Activated CD4-positive, alpha-beta T cell treated with anti-CD3 and anti-CD28 coated beads, Interleukin-2, amount 10 ng/mL, durations not matched to agents 24 days and 14 days (primary cell): Measurements from ENCODE around the gene FBXO17. TPM values are rescaled to one million over a fixed set of nuclear protein-coding genes. Genes with fewer than 3 reads are reported as not detected.
"Not testable (repeated sequence)": the region's sequence is repeated elsewhere in the genome, so short reads cannot be mapped to it uniquely, and the experiment has no call there.

Source experiments
- DNase-seq: peaks from one replicate; pipeline ENCODE4 v3.0.0; 2022
- H3K27ac Mint-ChIP-seq: one replicate; pipeline ENCODE4 v1.8.0; 2022; ENCODE audit warnings: mild to moderate bottlenecking, mixed read lengths
- H3K27me3 Mint-ChIP-seq: one replicate; pipeline ENCODE4 v1.8.0; 2022; ENCODE audit warnings: mixed read lengths
- H3K36me3 Mint-ChIP-seq: one replicate; pipeline ENCODE4 v1.8.0; 2022; ENCODE audit warnings: low read depth, mild to moderate bottlenecking, mixed read lengths
- H3K4me1 Mint-ChIP-seq: one replicate; pipeline ENCODE4 v1.8.0; 2021; ENCODE audit warnings: mixed read lengths
- H3K4me3 Mint-ChIP-seq: one replicate; pipeline ENCODE4 v1.8.0; 2022; ENCODE audit warnings: mild to moderate bottlenecking, moderate library complexity, mixed read lengths
- H3K9me3 Mint-ChIP-seq: one replicate; pipeline ENCODE4 v1.8.0; 2021; ENCODE audit warnings: mixed read lengths
- intact Hi-C: fragments of 100-400 bp; cut with micrococcal nuclease; formaldehyde crosslinking; loops from one replicate; pipeline ENCODE4 v1.15.1; 2023
- total RNA-seq: library from RNA; stranded (reverse); gene quantifications from 2 replicates; pipeline ENCODE4 v1.2.3, GENCODE V29; 2022

FBXO17 gene
- total RNA-seq, 1 donor from 2014 or later = not detected

DNA sequence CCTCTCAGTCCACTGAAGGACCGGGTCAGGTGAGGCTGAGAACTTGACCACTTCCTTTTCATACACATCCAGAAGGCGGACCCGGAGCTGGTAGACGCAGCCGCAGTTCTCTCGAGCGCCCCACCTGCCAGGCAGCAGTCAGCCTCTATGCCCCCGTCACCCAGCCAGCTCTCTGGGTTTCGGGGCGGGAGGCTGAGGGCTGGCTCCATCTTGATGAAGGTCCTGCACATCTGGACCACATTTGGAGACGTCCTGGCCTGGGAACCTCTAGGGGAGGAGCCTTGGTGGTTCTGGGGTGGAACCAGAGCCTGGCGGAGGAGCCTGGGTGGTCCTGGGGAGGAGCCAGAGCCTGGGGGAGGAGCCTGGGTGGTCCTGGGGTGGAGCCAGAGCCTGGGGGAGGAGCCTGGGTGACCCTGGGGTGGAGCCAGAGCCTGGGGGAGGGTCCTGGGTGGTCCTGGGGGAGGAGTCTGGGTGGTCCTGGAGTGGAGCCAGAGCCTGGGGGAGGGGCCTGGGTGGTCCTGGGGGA lies 30.5 kb downstream of the FBXO17 start:
- no peak for DNase-seq
- no peak overlapping the region for H3K27ac Mint-ChIP-seq

DNA sequence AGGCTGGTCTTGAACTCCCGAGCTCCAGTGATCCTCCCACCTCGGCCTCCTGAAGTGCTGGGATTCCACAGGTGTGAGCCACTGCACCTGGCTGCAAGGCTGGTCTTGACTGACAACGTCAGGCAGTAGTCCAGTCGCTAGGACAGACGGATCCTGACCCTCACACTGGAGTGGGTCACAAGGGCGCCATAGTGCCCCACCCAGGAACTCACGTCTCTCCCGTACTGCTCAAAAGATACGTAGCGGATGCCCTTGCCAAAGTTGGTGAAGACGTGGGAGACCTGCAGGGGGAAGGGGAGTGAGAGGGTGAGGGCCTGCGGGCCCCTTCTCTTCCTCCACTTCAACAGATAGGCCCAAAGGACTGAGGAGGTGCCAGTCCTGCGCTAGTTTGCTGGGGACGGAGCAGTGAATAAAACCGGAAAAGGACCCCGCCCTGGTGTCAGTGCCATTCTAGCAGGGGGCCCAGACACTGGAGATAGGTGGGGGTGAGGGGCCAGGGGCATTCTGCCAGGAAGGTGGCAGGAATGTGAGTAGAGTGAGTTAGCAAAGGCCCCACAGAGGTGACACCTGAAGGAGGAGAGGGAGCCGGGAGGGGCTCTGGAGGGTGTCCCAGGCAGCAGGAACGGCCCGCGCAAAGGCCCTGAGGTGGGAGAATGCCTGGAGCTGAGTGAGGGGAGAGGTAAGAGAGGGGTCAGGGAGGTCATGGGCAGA lies 32.9 kb downstream of the FBXO17 start:
- no peak overlapping the region for H3K27ac Mint-ChIP-seq

More for the DNA sequence above, 30.5 kb downstream of the FBXO17 start:
- intact Hi-C loops = no loop called here
- no peak overlapping the region for H3K4me3 Mint-ChIP-seq
- H3K36me3 Mint-ChIP-seq = no peaks in the 10 kb centered on the region
- peaks cover 10% of the 10 kb centered on the region for H3K4me1 Mint-ChIP-seq
- peaks cover 17% of the 10 kb centered on the region for H3K27me3 Mint-ChIP-seq
- no peaks in the 10 kb centered on the region for H3K9me3 Mint-ChIP-seq

DNA sequence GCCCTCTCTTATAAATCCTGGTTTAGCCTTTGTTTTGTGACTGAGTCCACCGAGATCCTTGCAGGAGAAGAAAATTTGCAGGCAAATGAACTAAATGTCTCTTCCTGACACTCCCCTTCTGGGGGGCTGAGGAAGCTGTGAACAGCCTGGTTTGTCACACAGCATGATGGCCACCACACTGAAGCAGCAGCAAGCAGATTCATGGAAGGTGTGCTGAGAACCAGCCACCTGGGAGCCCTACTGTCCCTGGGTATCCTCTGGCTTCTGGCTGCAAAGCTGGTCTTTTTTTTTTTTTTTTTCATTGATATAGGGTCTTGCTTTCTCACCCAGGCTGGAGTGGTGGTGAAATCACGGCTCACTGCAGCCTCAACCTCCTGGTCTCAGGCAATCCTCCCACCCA lies 33.6 kb downstream of the FBXO17 start:
- no peak overlapping the region for H3K4me3 Mint-ChIP-seq
- no peaks in the 10 kb centered on the region for H3K9me3 Mint-ChIP-seq
- H3K27me3 Mint-ChIP-seq = peaks cover 15% of the 10 kb centered on the region
- intact Hi-C loops = no loop called here
- peaks cover 9% of the 10 kb centered on the region for H3K4me1 Mint-ChIP-seq
- no peak for DNase-seq
- H3K27ac Mint-ChIP-seq = no peak overlapping the region
- no peaks in the 10 kb centered on the region for H3K36me3 Mint-ChIP-seq

More for the DNA sequence above, 32.9 kb downstream of the FBXO17 start:
- DNase-seq = no peak
- Mint-ChIP-seq H3K9me3 (no peaks in the 10 kb centered on the region), H3K4me3 (no peak overlapping the region), H3K4me1 (peaks cover 9% of the 10 kb centered on the region), H3K36me3 (no peaks in the 10 kb centered on the region), H3K27me3 (peaks cover 15% of the 10 kb centered on the region)
- intact Hi-C loops = no loop called here

DNA sequence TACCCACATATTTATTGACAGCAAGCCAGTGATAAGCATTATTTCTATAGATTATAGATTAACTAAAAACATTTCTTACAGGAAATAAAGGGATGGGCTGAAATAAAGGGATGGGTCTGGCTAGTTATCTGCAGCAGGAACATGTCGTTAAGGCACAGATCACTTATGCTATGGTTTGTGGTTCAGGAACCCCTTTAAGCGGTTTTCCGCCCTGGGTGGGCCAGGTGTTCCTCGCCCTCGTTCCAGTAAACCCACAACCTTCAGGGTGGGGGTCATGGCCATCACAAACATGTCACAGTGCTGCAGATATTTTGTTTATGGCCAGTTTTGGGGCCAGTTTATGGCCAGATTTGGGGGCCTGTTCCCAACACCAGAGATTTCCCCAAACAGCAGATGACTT lies 34.1 kb downstream of the FBXO17 start:
- DNase-seq, H3K36me3 Mint-ChIP-seq, intact Hi-C loops, H3K4me3 Mint-ChIP-seq, H3K27ac Mint-ChIP-seq, H3K9me3 Mint-ChIP-seq, H3K4me1 Mint-ChIP-seq: not testable (repeated sequence)
- peaks cover 15% of the 10 kb centered on the region for H3K27me3 Mint-ChIP-seq

DNA sequence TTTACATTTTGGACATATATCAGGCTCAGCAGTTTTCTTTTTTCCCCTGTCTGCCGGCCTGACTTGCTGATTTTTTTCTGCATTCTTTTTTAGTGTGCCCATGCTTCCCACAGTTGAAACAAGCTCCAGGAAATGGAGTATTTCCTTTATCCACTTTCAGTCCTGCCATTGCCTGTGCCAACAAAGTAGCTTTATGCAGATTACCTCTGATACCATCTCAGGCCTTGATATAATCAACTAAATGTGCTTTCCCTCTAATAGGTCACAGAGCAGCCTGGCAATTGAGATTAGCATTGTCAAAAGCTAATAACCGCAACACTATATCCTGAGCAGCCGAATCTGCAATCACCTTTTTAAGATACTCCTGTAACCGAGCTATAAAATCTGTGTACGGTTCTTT lies 35.6 kb downstream of the FBXO17 start:
- Mint-ChIP-seq H3K27ac (no peak overlapping the region), H3K9me3 (peaks cover 3% of the 10 kb centered on the region), H3K27me3 (peaks cover 15% of the 10 kb centered on the region), H3K4me1 (peaks cover 9% of the 10 kb centered on the region), H3K4me3 (no peak overlapping the region), H3K36me3 (peaks cover 12% of the 10 kb centered on the region)
- intact Hi-C loops = no loop called here
- DNase-seq = no peak

DNA sequence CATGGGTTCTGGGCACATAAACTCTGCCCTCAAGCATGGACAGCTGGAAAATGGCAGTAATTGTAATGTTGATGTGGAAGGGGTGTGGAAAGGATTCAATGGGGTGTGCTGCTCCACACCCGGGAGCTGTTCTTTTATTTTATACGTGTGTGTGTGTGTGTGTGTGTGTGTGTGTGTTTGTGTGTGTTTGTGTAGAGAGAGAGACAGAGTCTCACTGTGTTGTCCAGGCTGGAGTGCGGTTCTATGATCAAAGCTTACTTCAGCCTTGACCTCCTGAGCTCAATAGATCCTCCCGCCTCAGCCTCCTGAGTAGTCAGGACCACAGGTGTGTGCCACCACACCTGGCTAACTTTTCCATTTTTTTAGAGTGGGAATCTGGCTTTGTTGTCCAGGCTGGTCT lies 42.0 kb downstream of the FBXO17 start:
- peaks cover 2% of the 10 kb centered on the region for H3K27me3 Mint-ChIP-seq
- no peak for DNase-seq
- peaks cover 43% of the 10 kb centered on the region for H3K36me3 Mint-ChIP-seq
- peaks cover 20% of the 10 kb centered on the region for H3K4me1 Mint-ChIP-seq
- intact Hi-C loops = loop anchor here (5.0 kb wide), 1 partner anchor 296 kb away; no protein-coding TSS in a partner anchor
- H3K4me3 Mint-ChIP-seq = no peak overlapping the region
- H3K9me3 Mint-ChIP-seq = peaks cover 3% of the 10 kb centered on the region
- no peak overlapping the region for H3K27ac Mint-ChIP-seq

DNA sequence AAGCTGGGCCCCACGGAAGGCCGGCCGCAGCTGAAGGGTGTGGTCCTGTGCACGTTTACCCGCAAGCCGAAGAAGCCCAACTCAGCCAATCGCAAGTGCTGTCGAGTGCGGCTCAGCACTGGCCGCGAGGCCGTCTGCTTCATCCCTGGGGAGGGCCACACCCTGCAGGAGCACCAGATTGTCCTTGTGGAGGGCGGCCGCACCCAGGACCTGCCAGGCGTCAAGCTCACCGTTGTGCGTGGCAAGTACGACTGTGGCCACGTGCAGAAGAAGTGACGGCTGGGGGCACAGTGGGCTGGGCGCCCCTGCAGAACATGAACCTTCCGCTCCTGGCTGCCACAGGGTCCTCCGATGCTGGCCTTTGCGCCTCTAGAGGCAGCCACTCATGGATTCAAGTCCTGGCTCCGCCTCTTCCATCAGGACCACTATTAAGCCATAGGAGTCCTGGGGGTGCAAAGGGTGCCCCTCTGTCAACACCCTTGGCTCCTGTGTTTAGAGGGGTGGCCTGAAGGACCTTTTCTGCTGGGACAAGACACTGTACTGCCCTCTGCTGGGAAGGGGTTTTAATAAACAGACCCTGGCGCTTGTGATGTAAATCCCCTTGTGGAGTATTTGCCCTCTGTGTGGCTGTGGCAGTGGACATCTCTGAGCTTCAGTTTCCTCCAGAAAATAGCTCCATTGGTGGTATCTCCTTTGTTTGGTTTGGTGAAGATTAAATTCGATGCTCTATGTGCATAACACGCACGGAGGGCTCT lies 42.9 kb downstream of the FBXO17 start:
- Mint-ChIP-seq H3K36me3 (peaks cover 47% of the 10 kb centered on the region), H3K27ac (peak overlapping the region; percentile 25), H3K4me1 (peaks cover 25% of the 10 kb centered on the region), H3K27me3 (no peaks in the 10 kb centered on the region), H3K4me3 (peak overlapping the region; percentile 96), H3K9me3 (peaks cover 3% of the 10 kb centered on the region)
- peak; percentile 81 for DNase-seq
- intact Hi-C loops = loop anchor here (5.0 kb wide), 1 partner anchor 295 kb away; no protein-coding TSS in a partner anchor

DNA sequence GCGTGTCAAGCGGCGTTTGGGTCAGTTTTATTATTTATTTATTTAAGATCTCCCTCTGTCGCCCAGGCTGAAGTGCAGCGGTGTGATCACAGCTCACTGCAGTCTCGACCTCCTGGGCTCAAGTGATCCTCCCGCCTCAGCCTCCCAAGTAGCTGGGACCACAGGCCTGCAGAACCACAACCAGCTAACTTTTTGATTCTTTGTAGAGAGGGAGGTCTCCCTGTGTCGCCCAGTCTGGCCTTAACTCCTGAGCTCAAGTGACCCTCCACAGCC lies 44.1 kb downstream of the FBXO17 start:
- DNase-seq = no peak
- Mint-ChIP-seq H3K9me3 (peaks cover 3% of the 10 kb centered on the region), H3K4me1 (peaks cover 25% of the 10 kb centered on the region), H3K36me3 (peaks cover 47% of the 10 kb centered on the region), H3K27me3 (no peaks in the 10 kb centered on the region), H3K27ac (peak overlapping the region; percentile 96), H3K4me3 (peak overlapping the region; percentile 96)
- intact Hi-C loops = loop anchor here (2.0 to 5.0 kb wide), 2 partner anchors 197 to 294 kb away; no protein-coding TSS in a partner anchor

DNA sequence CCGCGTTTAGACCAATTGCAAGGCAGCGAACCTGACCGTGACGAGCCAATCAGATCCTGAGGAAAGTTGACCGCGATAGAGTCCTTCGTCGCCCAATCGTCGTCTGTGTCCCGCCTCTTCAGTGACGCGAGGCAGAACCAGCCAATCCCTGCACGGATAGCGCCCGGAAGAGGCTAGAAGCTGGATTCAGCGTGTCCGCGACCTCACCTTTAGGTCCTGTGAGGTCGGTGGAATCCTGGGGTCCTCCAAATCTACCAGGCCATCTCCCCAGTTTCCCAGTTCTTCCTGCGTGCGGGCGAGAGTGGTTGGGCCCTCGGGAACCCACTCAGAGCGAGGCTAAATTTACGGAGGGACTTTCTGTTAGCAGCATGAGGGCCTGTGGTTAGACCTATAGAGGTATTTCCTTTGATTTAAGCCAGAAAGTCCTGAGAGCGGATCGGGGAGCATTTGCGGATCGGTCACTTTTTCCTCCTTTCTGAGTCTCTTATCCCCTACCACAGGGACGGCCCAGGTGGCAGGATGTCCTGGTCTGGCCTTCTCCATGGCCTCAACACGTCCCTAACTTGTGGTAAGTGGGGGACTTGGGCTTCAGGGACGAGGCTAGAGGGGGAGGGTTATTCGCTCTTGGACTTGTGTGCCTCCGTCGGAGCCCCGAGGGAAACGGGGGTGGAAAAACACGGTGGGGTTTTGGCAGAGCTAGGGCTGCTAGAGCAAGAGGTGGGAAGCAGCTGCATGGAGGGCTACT lies 44.6 kb downstream of the FBXO17 start, which contains the start of gene MRPS12:
Gene MRPS12 (plus strand): TSS at position 169 of the 745 bp plus-strand sequence. CDS start 351 bp downstream, at position 520.
- peak within 1 kb of the TSS; percentile 96 for H3K4me3 Mint-ChIP-seq
- DNase-seq = peak; percentile 99
- no peaks in the 10 kb centered on the region for H3K27me3 Mint-ChIP-seq
- intact Hi-C loops = loop anchor here (1.0 to 5.0 kb wide), 7 partner anchors 32 to 528 kb away; partner anchors contain the start of genes ECH1, FAM98C, MED29 and NFKBIB
- peaks cover 25% of the 10 kb centered on the region for H3K4me1 Mint-ChIP-seq
- H3K9me3 Mint-ChIP-seq = peaks cover 3% of the 10 kb centered on the region
- H3K27ac Mint-ChIP-seq = peak within 1 kb of the TSS; percentile 96
- H3K36me3 Mint-ChIP-seq = peaks cover 43% of the 10 kb centered on the region

DNA sequence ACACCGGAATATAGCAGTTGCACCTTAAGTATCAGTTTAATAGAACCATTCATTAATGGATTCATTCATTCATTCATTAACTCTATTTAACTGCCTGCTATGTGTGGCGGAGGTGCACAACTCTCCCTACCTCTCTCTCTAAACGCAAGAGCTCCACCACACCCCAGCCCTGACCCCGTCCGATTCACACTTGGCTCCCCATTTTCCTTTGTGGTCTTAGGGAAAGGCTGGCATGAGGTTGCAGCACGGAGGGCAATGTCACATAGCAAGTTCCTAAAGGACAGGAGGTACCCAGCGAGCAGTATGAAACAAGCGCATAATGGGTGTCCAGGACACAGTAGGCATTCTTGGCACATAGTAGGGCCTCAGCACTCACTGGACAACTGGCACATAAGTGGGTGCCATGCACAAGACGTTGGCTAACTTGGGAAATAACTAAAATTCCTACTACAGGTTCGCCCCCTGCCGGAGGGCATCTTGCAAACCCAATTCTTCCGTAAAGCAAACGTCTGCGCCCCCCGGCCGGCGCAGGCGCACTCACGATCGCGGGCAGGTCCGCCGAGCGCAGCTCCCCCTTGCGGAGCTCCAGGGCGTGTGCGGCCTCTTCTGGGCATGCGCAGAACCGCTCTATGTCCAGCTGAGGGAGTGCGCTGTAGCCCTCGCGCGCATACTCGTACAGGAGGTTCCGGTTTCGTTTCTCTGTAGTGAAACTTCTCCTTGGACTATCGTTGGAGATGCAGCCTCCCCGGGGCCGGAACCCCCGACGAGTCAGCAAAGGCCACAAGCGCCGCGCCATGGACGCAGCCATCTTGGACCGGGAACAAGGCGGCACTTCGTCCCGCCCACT lies 45.4 kb downstream of the FBXO17 start, which contains the start of gene SARS2:
Gene SARS2 (minus strand): TSS at position 835 of the 847 bp plus-strand sequence. CDS start 27 bp downstream, at position 808.
- DNase-seq = peak; percentile 97
- Mint-ChIP-seq H3K9me3 (no peaks in the 10 kb centered on the region), H3K36me3 (peaks cover 39% of the 10 kb centered on the region), H3K4me3 (peak within 1 kb of the TSS; percentile 96), H3K27ac (peak within 1 kb of the TSS; percentile 96), H3K27me3 (no peaks in the 10 kb centered on the region), H3K4me1 (peaks cover 25% of the 10 kb centered on the region)
- intact Hi-C loops = loop anchor here (1.0 to 5.0 kb wide), 7 partner anchors 31 to 527 kb away; partner anchors contain the start of genes ECH1, FAM98C, MED29 and NFKBIB

DNA sequence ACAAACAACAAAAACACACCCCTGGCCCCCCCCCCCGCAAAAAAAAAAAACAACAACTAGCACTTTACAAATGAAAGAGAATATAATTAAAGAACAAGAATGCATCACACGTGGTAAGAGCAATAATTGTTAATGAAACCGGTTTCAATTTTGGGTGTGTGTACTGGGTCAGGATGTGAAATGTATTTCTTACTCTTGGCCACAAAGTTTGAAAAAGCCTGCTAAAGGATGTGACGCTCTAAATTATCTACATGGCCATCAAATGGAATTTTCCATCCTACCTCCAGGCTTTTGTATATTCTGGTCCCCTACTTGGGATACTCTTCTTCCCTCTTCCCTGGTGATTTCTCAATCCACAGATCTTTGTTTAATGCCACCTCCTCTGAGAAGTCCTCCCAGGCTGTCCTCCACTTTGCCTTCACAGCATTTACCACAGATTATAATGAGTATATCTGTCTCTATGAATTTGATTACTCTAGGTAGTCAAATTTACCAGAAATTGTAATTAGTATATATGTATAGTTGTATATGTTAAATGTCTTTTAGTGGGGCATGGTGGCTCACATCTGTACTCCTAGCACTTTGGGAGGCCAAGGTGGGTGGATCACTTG lies 47.0 kb downstream of the FBXO17 start:
- intact Hi-C loops = no loop called here
- Mint-ChIP-seq H3K9me3 (no peaks in the 10 kb centered on the region), H3K36me3 (peaks cover 29% of the 10 kb centered on the region), H3K4me3 (peak overlapping the region; percentile 96), H3K4me1 (peaks cover 25% of the 10 kb centered on the region), H3K27ac (peak overlapping the region; percentile 77), H3K27me3 (no peaks in the 10 kb centered on the region)
- DNase-seq = no peak

DNA sequence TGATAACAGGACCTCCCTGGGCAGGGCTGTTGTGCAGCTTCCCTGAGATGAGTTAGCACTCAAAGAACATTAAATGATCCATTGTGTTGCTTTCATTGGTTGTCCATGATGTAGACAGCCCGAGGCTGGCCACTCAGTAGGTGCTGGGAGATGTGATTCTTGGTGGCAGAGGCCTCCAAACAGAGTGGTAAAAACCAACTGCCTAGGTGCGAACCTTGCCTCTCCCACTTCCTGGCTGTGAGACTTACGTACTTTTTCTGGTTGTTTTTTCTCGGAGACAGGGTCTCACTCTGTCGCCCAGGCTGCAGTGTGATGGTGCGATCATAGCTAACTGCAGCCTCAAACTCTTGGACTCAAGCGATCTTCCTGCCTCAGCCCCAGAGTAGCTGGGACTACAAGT lies 51.2 kb downstream of the FBXO17 start:
- DNase-seq = no peak
- Mint-ChIP-seq H3K4me1 (peaks cover 10% of the 10 kb centered on the region), H3K9me3 (no peaks in the 10 kb centered on the region), H3K36me3 (peaks cover 17% of the 10 kb centered on the region), H3K4me3 (no peak overlapping the region), H3K27me3 (no peaks in the 10 kb centered on the region), H3K27ac (no peak overlapping the region)
- intact Hi-C loops = no loop called here
